NCI-H2107 treated with DMSO at 0.1 percent for 48 hours (cell line): ENCODE measurements around the gene TBX20.
"Not testable (repeated sequence)": the region's sequence is repeated elsewhere in the genome, so short reads cannot be mapped to it uniquely, and the experiment has no call there.

Experiments
- DNase-seq: peaks from one replicate; lab custom pipeline; 2025; ENCODE audit not compliant: unreplicated experiment; lab: John Stamatoyannopoulos, UW

The TBX20 gene

GRCh38 chr7:35222445-35222844 is 31.5 kb downstream of the TBX20 start:
- DNase-seq, result not testable (repeated sequence)

- not testable (repeated sequence) for DNase-seq
Measured at GRCh38 chr7:35220176-35220575, 33.7 kb downstream of the TBX20 start.

DNA sequence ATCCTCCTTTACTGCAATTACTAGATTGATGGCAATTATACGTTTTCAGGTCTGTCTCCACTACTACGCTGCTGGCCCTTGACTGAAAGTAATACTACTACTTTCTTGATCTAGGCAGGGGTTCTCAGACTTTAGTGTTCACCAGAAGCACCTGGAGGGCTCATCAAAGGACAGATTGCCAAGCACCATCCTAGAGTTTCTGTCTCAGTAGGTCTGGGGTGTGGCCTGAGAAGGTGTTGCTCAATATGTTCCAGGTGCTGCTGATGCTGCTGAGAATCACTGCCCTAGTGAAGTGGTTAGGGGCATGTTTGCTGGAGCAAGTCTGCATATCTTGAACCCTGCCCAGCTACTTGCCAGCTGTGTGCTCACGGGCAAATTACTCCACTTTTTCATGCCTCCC is 37.9 kb downstream of the TBX20 start:
- not testable (repeated sequence) for DNase-seq

GRCh38 chr7:35215063-35215462 is 38.8 kb downstream of the TBX20 start:
- DNase-seq, result not testable (repeated sequence)

DNA sequence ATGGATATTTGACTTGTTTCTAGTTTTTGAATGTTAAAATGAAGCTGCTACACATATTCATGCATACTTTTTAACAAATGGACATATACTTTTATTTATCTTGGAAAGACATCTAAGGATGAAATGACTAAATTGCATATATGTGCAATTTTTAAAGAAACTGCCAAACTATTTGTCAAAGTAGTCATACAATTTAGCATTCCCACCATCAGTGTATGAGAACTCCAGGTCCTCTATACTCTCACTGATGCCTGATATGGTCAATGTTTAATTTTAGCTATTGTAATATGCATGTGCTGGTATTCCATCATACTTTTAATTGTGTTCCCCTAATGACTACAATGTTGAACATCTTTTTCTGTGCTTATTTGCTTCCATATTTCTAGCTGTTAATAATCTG is 47.0 kb downstream of the TBX20 start:
- DNase-seq, result not testable (repeated sequence)

DNA sequence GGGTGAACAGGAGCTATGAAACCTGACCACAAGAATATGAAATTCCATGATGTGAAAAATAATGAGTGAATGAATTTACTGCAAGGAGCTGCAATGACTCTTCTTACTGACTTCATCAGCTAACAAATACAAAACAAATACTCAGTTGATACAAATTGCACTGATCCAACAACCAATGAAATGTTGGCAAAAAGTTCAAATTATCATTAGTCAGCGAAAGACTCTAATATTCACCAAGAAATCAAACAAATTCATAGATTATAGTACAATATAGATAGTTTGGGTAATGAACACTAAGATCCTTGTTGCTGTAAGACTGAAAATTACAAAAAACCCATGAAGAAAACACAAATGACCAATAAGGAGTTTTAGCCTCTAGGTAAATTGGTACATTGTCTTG is 49.0 kb downstream of the TBX20 start:
- DNase-seq, result not testable (repeated sequence)

GRCh38 chr7:35204031-35204430 is 49.9 kb downstream of the TBX20 start:
- not testable (repeated sequence) for DNase-seq

GRCh38 chr7:35202353-35202752 is 51.5 kb downstream of the TBX20 start:
- not testable (repeated sequence) for DNase-seq

DNA sequence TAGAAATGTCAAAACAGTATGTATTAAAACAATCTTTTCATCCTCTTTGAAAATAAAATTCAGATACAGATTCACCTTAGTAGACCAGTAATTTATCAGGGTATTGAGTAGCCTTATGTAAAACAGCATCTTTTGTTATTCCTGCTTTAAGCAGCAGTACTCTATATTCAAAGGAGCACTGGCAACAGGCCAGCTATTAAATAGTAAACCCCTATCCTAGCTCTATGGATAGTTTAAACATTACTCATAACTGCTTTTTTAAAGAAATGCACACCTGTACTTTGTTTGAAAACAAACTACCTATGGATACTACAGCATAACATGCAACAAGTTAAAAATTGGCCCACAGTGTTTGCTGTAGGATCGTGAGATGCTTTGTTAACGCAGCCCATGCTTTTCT is 53.7 kb downstream of the TBX20 start:
- not testable (repeated sequence) for DNase-seq

GRCh38 chr7:35198370-35199140 is 55.3 kb downstream of the TBX20 start:
- not testable (repeated sequence) for DNase-seq

GRCh38 chr7:35191571-35191970 is 62.3 kb downstream of the TBX20 start:
- DNase-seq, result not testable (repeated sequence)

- DNase-seq, result not testable (repeated sequence)
Measured at GRCh38 chr7:35190146-35190773, 63.6 kb downstream of the TBX20 start.

DNA sequence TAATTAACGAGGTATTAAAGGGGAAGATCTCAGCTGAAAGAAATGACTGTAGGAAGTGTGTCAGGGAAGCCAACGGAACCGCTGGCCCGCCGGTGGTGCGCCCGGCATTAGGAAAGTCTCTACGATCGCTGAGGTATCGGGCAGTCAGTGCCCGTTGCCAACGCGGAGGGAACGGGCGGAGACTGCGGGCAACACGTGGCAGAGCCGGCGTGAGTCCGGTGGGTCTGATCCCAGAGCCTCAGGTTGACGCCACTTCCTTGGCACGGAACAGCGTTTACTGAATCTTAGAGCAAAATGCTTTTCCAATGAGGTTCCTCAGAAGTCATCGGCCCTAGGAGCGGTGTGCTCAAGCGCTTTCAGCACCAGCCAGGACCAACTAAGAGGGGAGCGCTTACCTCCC is 67.1 kb downstream of the TBX20 start:
- DNase-seq, result not testable (repeated sequence)

GRCh38 chr7:35185908-35186731 is 67.8 kb downstream of the TBX20 start:
- DNase-seq, result no peak

DNA sequence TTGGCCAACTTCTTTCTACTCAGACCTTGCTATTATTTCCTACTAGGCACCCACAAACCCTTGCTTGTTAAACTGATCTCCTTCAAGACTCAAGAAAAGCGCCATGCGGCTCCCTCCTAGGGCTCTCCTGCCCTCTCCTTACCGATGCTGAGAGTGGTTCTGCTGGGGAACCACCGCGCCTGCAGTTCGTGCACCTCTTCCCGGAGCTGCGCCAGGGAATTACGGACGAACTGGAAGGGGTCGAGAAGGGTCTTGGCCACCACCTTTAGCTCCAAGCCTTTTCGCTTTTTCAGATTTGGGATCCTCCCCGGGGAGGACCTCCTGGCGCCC is 68.4 kb downstream of the TBX20 start:
- DNase-seq, result not testable (repeated sequence)

- not testable (repeated sequence) for DNase-seq
Measured at GRCh38 chr7:35184961-35185360, 68.9 kb downstream of the TBX20 start.

- not testable (repeated sequence) for DNase-seq
Measured at GRCh38 chr7:35183873-35184503, 69.9 kb downstream of the TBX20 start.

GRCh38 chr7:35180665-35181064 is 73.2 kb downstream of the TBX20 start:
- not testable (repeated sequence) for DNase-seq

GRCh38 chr7:35173176-35173575 is 80.7 kb downstream of the TBX20 start:
- DNase-seq, result not testable (repeated sequence)

DNA sequence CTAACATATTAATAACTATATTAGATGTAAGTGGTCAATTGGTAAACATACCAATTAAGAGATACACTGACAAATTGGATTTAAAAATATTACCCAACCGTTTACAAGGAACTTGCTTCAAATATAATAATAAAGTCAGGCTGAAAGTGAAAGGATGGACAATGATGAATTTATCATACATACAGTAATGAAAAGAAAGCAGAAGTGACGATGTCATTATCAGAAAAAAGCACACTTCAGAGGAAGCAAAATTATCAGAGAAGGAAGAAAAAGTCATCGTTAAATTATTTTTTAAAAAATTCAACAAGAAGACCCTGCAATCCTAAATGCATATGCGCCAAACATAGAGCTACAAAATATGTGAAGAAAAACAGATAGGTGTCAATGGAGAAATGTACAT is 81.8 kb downstream of the TBX20 start:
- DNase-seq, result not testable (repeated sequence)

GRCh38 chr7:35167658-35168057 is 86.2 kb downstream of the TBX20 start:
- DNase-seq, result not testable (repeated sequence)
